Brain pericyte (primary cell): ENCODE data around the gene MYH9.

ENCODE experiments used
- DNase-seq: peaks from one replicate; pipeline ENCODE4 v3.0.0-alpha.2; 2012; ENCODE audit warnings: low read depth, low spot score

Gene MYH9

DNA sequence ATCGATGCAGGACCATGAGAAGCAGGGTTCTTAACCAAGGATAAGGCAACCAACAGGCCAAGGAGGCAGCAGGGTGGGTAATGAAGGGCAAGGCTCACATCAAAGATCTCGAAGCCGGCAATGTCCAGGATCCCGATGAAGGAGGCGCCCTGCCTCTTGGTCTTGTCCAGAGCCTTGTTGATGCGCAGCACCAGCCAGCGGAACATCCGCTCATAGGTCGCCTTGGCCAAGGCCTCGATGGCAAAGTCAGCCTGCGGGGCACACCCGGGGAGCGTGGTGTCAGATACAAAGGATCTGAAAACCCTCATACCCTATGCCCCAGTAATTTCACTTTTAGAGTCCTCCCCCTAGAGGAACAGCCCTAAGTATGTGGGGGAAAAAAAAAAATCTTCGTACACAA is 71.3 kb downstream of the MYH9 start:
- no peak for DNase-seq

DNA sequence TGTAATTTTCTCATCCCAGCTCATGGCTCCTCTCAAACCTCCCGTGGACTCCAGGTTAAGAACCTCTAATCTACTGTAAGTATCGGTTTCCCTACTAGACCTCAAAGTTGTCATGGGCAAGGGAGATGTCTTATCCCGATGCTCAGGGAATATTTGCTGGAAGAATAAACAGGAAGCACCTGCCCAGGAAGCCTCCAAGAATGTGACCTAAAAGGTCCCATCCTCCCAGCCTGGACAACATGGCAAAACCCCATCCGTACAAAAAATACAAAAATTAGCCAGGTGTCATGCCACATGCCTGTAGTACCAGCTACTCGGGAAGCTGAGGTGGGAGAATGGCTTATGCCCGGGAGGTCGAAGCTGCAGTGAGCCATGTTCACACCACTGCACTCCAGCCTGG is 72.4 kb downstream of the MYH9 start:
- no peak for DNase-seq

DNA sequence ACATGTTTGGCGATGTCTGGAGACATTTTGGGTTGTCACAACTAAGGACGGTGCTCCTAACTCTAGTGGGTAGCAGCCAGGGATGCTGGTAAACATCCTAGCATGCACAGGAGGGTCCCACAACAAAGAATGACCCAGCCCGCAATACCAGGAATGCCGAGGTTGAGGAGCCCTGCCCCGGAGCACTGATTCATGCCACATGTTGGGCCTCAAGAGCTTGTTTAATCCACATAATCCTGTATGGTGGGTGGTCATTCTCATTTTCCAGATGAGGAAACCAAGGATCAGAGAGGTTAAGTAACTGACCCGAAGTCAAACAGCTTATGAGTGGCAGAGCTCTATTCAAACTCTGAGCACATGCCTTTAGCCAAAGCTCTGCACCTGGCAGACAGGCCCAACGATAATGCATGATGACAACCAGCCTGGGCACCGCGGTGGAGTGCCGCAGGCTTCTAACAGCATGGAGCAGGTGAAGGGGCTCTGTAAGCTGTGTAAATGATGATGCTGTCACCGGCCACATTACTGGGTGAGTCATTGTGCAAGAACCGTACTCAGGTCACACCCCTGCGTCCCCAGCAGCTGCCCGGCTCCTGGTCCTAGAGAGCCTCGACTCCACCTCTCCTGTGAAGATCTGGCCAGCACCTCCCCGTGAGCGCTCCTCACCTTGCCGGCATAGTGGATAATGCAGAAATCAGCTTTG is 76.2 kb downstream of the MYH9 start:
- DNase-seq, result no peak

DNA sequence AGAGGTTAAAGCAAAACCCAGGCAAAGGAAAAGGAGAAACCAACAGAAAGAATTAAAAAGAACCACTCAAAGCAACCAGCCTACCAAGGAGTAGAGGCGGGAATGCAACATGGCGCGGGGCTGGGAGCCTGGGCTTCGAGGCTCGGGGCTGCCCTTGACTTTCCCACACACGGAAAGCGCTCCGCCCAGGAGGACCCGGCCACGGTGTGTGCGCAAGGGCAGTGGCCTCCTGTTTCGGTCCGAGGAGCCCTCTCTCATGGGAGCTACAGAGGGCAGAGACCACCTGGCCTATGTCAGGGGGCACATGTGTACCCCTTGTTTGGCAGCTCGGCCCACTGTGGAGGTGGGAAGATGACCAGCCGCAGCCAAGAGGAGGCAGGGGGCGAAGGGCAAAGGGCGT is 78.9 kb downstream of the MYH9 start:
- no peak for DNase-seq

- no peak for DNase-seq
Measured at GRCh38 chr22:36306227-36306626, 81.5 kb downstream of the MYH9 start.

DNA sequence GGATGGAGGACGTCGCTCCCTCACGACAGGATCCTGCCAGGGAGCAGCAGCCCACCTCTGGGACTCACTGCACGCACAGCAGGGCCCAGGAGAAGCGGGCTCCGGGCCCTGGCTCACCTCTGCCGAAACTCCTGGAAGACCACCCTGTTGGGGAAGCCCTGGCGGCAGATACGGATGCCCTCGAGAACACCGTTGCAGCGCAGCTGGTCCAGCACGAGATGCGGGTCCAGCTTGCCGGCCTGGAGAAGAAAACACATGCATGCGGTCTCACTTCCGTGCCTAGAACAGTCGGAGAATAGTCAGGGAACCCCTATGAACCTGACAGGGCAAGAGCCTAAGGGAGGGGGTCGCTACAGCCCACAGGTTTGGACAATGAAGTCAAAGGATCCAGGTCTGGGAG is 82.0 kb downstream of the MYH9 start:
- DNase-seq, result no peak

- DNase-seq, result no peak
Measured at GRCh38 chr22:36304429-36304828, 83.3 kb downstream of the MYH9 start.

DNA sequence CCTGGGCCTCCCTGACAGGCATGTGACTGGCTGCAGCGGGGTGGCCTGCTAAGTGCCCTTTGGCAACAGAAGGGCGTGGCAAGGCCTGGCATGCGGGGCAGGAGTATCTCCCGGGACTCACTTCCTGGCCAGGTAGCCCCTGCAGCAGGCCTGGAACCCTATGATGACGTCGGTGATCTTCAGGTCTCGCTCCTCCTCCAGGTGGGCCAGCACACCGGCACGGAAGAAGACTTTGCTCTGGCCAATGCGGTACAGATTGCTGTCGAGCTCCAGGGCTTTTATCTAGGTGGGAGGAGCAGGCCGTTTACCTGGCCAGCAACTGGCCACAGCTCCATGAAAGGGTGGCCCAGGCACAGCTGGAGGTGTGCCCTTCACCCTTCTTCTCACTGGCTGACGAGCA is 83.9 kb downstream of the MYH9 start:
- no peak for DNase-seq

DNA sequence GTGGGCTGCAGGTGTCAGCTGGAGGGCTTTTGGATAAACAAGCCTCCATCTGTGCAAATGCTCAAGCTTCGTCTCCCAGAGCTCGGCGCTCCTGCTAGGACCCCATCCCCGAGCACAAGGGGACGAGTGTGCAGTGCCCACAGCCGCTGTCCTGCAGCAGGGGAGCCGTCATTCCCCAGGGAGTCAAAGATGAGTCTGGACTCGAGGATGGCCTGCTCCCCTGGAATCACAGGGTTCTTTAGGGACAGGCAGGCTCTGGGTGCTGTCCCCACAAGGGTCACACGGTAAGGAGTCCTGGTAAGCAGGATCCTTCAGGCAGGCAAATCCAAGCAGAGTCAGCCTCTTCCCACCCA is 84.7 kb downstream of the MYH9 start:
- no peak for DNase-seq

- DNase-seq, result no peak
Measured at GRCh38 chr22:36302439-36303114, 85.2 kb downstream of the MYH9 start.

GRCh38 chr22:36301851-36302250 is 85.9 kb downstream of the MYH9 start:
- no peak for DNase-seq

DNA sequence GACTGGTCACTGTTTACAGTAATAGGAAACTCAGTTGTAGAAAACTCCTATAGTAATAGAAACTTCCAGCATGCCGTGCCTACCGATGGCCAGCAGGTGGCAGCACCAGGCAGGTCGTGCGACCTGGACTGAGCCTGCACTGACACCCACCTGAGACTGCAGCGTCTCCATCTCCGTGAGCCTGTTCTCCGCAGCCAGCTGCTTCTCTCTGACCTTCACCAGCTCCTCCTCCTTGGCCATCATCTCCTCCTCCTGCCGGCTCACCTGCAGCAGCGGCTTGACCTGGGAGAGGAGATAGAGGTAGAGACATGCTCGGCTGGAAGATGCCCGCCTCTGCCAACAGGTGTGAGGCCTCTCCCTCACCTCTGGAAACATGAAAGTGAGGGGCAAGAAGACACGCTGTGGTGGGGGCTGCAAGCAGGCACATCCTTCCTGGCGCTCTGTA is 86.4 kb downstream of the MYH9 start:
- DNase-seq, result no peak

DNA sequence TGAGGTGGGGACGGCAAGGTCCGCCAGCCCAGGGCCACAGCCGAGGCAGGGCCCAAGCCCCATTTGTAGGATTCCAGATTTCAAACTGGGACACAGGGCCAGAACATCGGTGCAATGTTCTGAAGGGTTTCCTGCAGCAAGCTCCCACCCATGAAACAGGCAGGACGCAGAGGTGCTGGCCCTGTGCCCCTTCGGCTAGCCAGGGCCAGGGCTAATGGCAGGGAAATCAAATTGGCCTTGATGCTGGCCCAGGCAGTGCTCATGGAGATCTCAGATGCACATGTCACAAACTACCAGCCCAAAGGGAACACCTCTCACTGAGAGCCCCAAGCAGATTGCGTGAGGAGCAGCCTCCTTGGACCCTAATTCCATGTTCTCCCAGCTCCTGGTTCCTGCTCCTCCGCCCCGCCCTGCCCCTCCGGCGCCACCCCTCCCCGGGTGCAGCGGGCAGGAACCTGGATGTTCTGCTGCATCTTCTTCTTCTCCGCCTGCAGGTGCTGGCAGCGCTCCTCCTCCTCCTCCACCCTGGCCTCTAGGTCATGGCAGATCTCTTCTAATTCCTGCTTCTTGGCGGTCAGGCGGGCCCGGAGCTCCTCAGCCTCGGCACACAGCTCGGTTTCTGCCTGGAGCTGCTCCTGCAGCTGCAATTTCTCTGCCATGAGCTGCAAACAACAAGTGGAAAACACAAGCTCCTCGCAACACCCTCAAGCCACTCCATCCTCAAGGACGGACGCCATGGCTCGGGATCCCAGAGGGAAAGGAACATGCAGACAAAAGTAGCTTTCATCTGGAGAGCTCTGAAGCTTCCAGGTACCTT is 87.2 kb downstream of the MYH9 start:
- no peak for DNase-seq

DNA sequence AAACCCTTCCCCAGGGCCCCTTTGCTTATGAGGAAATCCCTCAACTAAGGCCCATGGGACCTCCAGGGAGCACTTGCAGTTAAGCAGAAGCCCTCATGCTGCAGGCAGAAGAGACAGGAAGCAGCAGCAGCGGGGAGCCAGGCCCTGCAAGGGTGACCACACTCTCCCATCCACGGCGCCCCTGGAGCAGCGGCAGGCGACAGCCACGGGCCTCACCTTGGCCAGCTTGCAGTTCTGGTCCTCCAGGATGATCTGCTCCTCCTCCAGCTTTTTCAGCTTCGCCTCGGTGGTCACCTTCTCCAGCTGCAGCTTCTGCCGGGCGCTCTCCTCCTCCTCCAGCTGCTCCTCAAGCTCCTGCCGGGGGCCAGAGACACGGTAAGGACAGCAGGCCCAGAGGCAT is 87.9 kb downstream of the MYH9 start:
- DNase-seq, result no peak

- DNase-seq, result no peak
Measured at GRCh38 chr22:36299295-36299694, 88.5 kb downstream of the MYH9 start.

DNA sequence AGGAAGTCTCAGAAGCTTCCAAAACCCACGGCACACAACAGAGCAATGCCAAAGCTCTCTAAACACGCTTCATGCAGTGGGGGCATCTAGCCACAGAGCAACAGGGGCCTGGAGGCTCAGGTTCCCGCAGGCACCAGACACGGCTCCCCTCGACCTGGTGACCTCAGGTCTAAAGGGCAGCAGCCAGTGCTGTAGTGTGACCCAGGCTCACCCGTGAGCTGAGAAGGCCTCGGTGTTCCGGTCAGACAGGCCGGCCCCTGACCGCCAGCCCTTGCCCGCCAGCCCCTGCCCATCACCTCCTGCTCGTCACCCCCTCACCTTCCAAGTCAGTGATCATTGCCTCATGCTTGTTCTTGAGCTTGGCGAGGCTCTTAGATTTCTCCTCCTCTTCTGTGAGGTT is 89.2 kb downstream of the MYH9 start:
- DNase-seq, result no peak

GRCh38 chr22:36298118-36298517 is 89.6 kb downstream of the MYH9 start:
- DNase-seq, result no peak

- no peak for DNase-seq
Measured at GRCh38 chr22:36297568-36297967, 90.2 kb downstream of the MYH9 start.

GRCh38 chr22:36296690-36297089 is 91.1 kb downstream of the MYH9 start:
- DNase-seq, result no peak

- no peak for DNase-seq
Measured at GRCh38 chr22:36295247-36295646, 92.5 kb downstream of the MYH9 start.

DNA sequence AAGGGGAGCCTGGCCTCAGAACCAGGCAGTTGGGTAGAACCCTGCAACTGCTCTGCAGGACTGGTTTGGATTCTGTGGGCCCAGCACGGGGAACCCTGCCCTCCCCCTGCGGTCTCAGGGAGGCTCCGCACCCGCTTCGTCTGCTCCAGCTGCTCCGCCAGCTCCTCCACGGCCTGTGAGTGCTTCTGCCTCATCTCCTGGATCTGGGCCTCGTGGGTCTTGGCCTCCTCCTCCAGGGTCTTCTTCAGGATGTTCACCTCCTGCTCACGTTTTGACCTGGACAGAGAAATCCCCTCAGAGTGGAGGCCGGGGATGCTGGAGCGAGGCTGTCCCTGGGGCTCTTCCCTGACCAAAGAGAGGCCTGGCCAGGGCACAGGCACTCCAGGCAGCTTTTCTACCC is 93.0 kb downstream of the MYH9 start:
- no peak for DNase-seq

GRCh38 chr22:36294293-36294620 is 93.5 kb downstream of the MYH9 start:
- DNase-seq, result no peak
